OCI-LY7 (cell line): ENCODE results near the gene TNFRSF12A. TPM values are rescaled to one million over a fixed set of nuclear protein-coding genes. Genes with fewer than 3 reads are reported as not detected.

Experiments
- BruUV-seq: library from RNA; stranded (reverse); fragments of 400-500 nt; replicated peaks from 2 replicates; lab custom pipeline; 2021; lab: Mats Ljungman, UMichigan
- CTCF ChIA-PET: fragments of 300-600 bp; sonication (Branson Sonifier 250); formaldehyde crosslinking; loops from one replicate; lab custom pipeline; 2022; ENCODE audit warnings: antibody characterized with exemption; ENCODE audit not compliant: unreplicated experiment; lab: Charles Lee
- POLR2A ChIA-PET: fragments of 300-600 bp; sonication (Branson Sonifier 250); formaldehyde crosslinking; loops from one replicate; lab custom pipeline; 2022; ENCODE audit warnings: antibody characterized with exemption; lab: Charles Lee
- DNase-seq: peaks from one replicate; pipeline ENCODE4 v3.0.0-alpha.2; 2015; ENCODE audit warnings: low spot score
- H2AFZ ChIP-seq: fragments of 200-600 bp; sonication (generic), shearing (Covaris generic); 2 replicates; pipeline ENCODE4 v1.6.1; 2014; ENCODE audit warnings: mild to moderate bottlenecking, antibody characterized with exemption, low read length, moderate library complexity
- H3K27ac ChIP-seq: fragments of 200-600 bp; sonication (generic); 2 replicates; pipeline ENCODE4 v1.5.1; 2014; ENCODE audit warnings: mixed run types, low read depth, mild to moderate bottlenecking, moderate library complexity, low read length, inconsistent platforms; ENCODE audit not compliant: poor library complexity, severe bottlenecking
- H3K36me3 ChIP-seq: fragments of 200-600 bp; sonication (generic); 2 replicates; pipeline ENCODE4 v1.6.1; 2014; ENCODE audit warnings: mild to moderate bottlenecking, antibody characterized with exemption, low read length, moderate library complexity, mixed read lengths; ENCODE audit not compliant: insufficient read depth
- H3K4me1 ChIP-seq: fragments of 200-600 bp; sonication (generic); 2 replicates; pipeline ENCODE4 v1.5.1; 2014; ENCODE audit warnings: mild to moderate bottlenecking, low read length; ENCODE audit not compliant: insufficient read depth, poor library complexity, severe bottlenecking
- H3K4me2 ChIP-seq: fragments of 200-600 bp; sonication (generic); 2 replicates; pipeline ENCODE4 v1.6.1; 2014; ENCODE audit warnings: mild to moderate bottlenecking, low read length
- H3K4me3 ChIP-seq: fragments of 200-600 bp; sonication (generic); 2 replicates; pipeline ENCODE4 v1.5.1; 2014; ENCODE audit warnings: mild to moderate bottlenecking, low read depth, low read length; ENCODE audit not compliant: poor library complexity, severe bottlenecking
- H3K79me2 ChIP-seq: fragments of 200-600 bp; sonication (generic); 2 replicates; pipeline ENCODE4 v1.6.1; 2016; ENCODE audit warnings: low read depth, mild to moderate bottlenecking, low read length, moderate library complexity, mixed read lengths; ENCODE audit not compliant: insufficient read depth
- H3K9me2 ChIP-seq: fragments of 200-600 bp; sonication (generic); 2 replicates; pipeline ENCODE4 v1.6.1; 2016; ENCODE audit warnings: mild to moderate bottlenecking, low read length, mixed read lengths; ENCODE audit not compliant: insufficient read depth
- H3K9me3 ChIP-seq: fragments of 200-600 bp; sonication (generic); 2 replicates; pipeline ENCODE4 v1.6.1; 2014; ENCODE audit warnings: mild to moderate bottlenecking, mixed run types, low read length, mixed read lengths
- H4K20me1 ChIP-seq: fragments of 200-600 bp; sonication (generic); 2 replicates; pipeline ENCODE4 v1.6.1; 2014; ENCODE audit warnings: mild to moderate bottlenecking, antibody characterized with exemption, low read length, moderate library complexity, mixed read lengths; ENCODE audit not compliant: insufficient read depth
- CTCF ChIP-seq: fragments of 200-600 bp; sonication (generic); conservative IDR thresholded peaks from 2 replicates; pipeline ENCODE4 v1.5.1; 2014; ENCODE audit warnings: mild to moderate bottlenecking, antibody characterized with exemption, low read length, moderate library complexity, mixed read lengths
- EZH2phosphoT487 ChIP-seq: fragments of 200-600 bp; sonication (generic); IDR thresholded peaks from 2 replicates; pipeline ENCODE4 v1.6.1; 2018; ENCODE audit warnings: low read depth, borderline replicate concordance, mild to moderate bottlenecking, mixed run types, antibody characterized with exemption, low read length, moderate library complexity, mixed read lengths
- intact Hi-C: fragments of 100-400 bp; cut with micrococcal nuclease; formaldehyde crosslinking; loops from one replicate; pipeline ENCODE4 v1.10.0; 2022; ENCODE audit not compliant: unreplicated experiment
- total RNA-seq, 2 experiments: library from RNA; depleted of rRNA in 1 of 2; stranded (reverse); fragments of >200 nt in 1 of 2; shearing (Covaris generic) in 1 of 2; gene quantifications; 2 replicates each; pipeline ENCODE4 v1.2.3, GENCODE V29; 2014 to 2022

Gene TNFRSF12A
- total RNA-seq, 2 experiments from 2014 or later, result 1.9 to 4.9 TPM

DNA sequence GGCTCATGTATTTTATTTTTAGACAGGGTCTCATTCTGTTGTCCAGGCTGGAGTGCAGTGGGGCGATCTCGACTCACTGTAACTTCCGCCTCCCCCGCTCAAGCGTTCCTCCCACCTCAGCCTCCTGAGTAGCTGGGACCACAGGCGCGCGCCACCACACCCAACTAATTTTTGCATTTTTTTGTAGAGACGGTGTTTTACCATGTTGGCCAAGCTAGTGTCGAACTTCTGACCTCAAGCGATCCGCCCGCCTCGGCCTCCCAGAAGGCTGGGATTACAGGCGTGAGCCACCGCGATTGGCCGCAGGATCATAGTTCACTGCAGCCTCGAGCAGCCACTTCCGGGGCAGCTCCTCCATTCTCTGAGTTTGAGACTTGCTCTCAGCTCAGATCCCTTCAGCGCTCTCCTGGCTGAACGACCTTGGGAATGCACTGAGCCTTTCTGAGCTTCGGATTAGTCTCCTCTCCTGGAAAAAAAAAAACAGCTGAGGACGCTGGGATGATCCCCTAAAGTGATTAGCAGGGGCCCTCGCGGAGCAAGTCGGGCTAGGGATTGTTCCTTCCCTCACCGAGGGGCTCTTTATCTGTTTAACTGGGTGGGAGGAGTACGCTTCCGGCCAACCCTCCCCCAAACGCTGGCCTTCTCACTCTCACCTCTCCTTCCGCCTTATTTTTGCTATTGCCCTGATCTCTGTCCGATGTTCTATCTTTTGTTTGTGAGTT, 38.8 kb upstream of the TNFRSF12A start:
- BruUV-seq, result no TSS peak

DNA sequence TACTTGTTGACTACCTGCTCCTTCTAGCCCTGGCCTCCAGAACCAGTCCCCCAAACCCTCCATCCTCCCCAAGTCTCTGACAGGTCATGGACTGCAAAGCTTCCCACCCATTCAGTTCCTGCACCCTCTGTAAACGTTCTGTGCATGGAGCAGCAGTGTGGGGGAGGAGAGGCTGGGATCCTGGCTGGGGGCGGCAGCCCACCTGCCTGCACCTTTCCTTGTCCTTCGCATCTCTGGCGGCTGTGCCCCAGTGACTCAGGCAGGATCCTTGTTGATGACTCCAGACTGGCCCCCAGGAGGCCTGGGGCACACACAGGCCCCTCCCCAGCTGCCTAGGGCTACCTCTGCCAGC, 38.3 kb upstream of the TNFRSF12A start:
- Histone ChIP-seq H3K79me2 (peaks cover 27% of the 10 kb centered on the region; the same call in 1 of the 2 replicates), H3K4me1 (peaks cover 48% of the 10 kb centered on the region), H2AFZ (no peak overlapping the region), H3K27ac (no peak overlapping the region), H3K4me3 (no peak overlapping the region), H3K4me2 (peak overlapping the region; percentile 86; the same call in 1 of the 2 replicates), H3K36me3 (peaks cover 26% of the 10 kb centered on the region), H3K9me2 (no peaks in the 10 kb centered on the region), H3K9me3 (no peaks in the 10 kb centered on the region), H4K20me1 (no peaks in the 10 kb centered on the region)
- no TSS peak for BruUV-seq
- CTCF ChIA-PET, result interaction anchor here (0.5 kb wide), 1 partner anchor 55 kb away, joined by 3 read pairs; no protein-coding TSS in a partner anchor
- POLR2A ChIA-PET, result no interaction called here
- no peak for DNase-seq
- intact Hi-C loops, result loop anchor here (5.0 kb wide), 1 partner anchor 70 kb away; the partner anchor contains the start of gene FLYWCH1
- TF ChIP-seq CTCF (no peak), EZH2phosphoT487 (no peak)

More for the DNA sequence above, 38.8 kb upstream of the TNFRSF12A start:
- DNase-seq, result no peak
- H3K27ac ChIP-seq, result peak overlapping the region; percentile 67
- intact Hi-C loops, result loop anchor here (5.0 kb wide), 1 partner anchor 69 kb away; the partner anchor contains the start of gene FLYWCH1
- H3K4me1 ChIP-seq, result peaks cover 48% of the 10 kb centered on the region
- H3K9me3 ChIP-seq, result no peaks in the 10 kb centered on the region
- H3K9me2 ChIP-seq, result no peaks in the 10 kb centered on the region
- ChIA-PET CTCF (interaction anchor here (0.5 to 1.2 kb wide), 2 partner anchors 23 to 54 kb away, joined by 3 read pairs; no protein-coding TSS in a partner anchor), POLR2A (interaction anchor here (0.7 kb wide), 1 partner anchor 224 kb away, joined by 3 read pairs; no protein-coding TSS in a partner anchor)
- H3K4me2 ChIP-seq, result peak overlapping the region; percentile 86
- H3K36me3 ChIP-seq, result peaks cover 32% of the 10 kb centered on the region
- peaks cover 27% of the 10 kb centered on the region; the same call in 1 of the 2 replicates for H3K79me2 ChIP-seq
- H3K4me3 ChIP-seq, result peak overlapping the region; percentile 80
- H2AFZ ChIP-seq, result no peak overlapping the region
- H4K20me1 ChIP-seq, result no peaks in the 10 kb centered on the region
- TF ChIP-seq CTCF (no peak), EZH2phosphoT487 (no peak)
